ENCODE measurements around the gene LAMC3.
A peak's percentile ranks its signal among the peaks of the same experiment; 100 is the strongest.

The LAMC3 gene

GRCh38 chr9:131015876-131016397 is 7.0 kb downstream of the LAMC3 start:
- Histone ChIP-seq H3K4me3 (ENCODE audit: low read depth, low read length) (no peak overlapping the region), H3K27me3 (replicated peaks) (peaks cover 83% of the 10 kb centered on the region), H3K27ac (peak overlapping the region; percentile 8), H3K36me3 (replicated peaks) (no peaks in the 10 kb centered on the region)
- DNase-seq = no peak
- TF ChIP-seq CTCF (IDR thresholded peaks at IDR 0.05; ENCODE audit: low read depth, low read length, missing control alignments) = no peak
- in situ Hi-C loops (cut with HindIII; ENCODE audit: low pct_ligation_motif_present, low sequenced_read_pairs) = no loop called here

GRCh38 chr9:131017067-131017466 is 8.1 kb downstream of the LAMC3 start:
- no peak for TF ChIP-seq CTCF (IDR thresholded peaks at IDR 0.05; ENCODE audit: low read depth, low read length, missing control alignments)
- Histone ChIP-seq H3K27ac (no peak overlapping the region), H3K36me3 (replicated peaks) (no peaks in the 10 kb centered on the region), H3K27me3 (replicated peaks) (peaks cover 74% of the 10 kb centered on the region), H3K4me3 (ENCODE audit: low read depth, low read length) (no peak overlapping the region)
- in situ Hi-C loops (cut with HindIII; ENCODE audit: low pct_ligation_motif_present, low sequenced_read_pairs) = no loop called here
- DNase-seq = no peak

GRCh38 chr9:131018621-131019020 is 9.6 kb downstream of the LAMC3 start:
- no peak overlapping the region for H3K4me3 ChIP-seq (ENCODE audit: low read depth, low read length)
- H3K27ac ChIP-seq = no peak overlapping the region
- no peaks in the 10 kb centered on the region for H3K36me3 ChIP-seq (replicated peaks)
- peaks cover 63% of the 10 kb centered on the region for H3K27me3 ChIP-seq (replicated peaks)
- TF ChIP-seq CTCF (IDR thresholded peaks at IDR 0.05; ENCODE audit: low read depth, low read length, missing control alignments) = peak; percentile 38
- no peak for DNase-seq
- in situ Hi-C loops (cut with HindIII; ENCODE audit: low pct_ligation_motif_present, low sequenced_read_pairs) = no loop called here

GRCh38 chr9:131019388-131020239 is 10.6 kb downstream of the LAMC3 start:
- H3K27ac ChIP-seq = no peak overlapping the region
- no peak overlapping the region for H3K4me3 ChIP-seq (ENCODE audit: low read depth, low read length)
- DNase-seq = no peak
- no peak for TF ChIP-seq CTCF (IDR thresholded peaks at IDR 0.05; ENCODE audit: low read depth, low read length, missing control alignments)
- in situ Hi-C loops (cut with HindIII; ENCODE audit: low pct_ligation_motif_present, low sequenced_read_pairs) = no loop called here
- H3K36me3 ChIP-seq (replicated peaks) = no peaks in the 10 kb centered on the region
- H3K27me3 ChIP-seq (replicated peaks) = peaks cover 59% of the 10 kb centered on the region

- H3K4me3 ChIP-seq (ENCODE audit: low read depth, low read length) = no peak overlapping the region
- peaks cover 59% of the 10 kb centered on the region for H3K27me3 ChIP-seq (replicated peaks)
- DNase-seq = peak; percentile 77
- TF ChIP-seq CTCF (IDR thresholded peaks at IDR 0.05; ENCODE audit: low read depth, low read length, missing control alignments) = no peak
- H3K27ac ChIP-seq = peak overlapping the region; percentile 7
- H3K36me3 ChIP-seq (replicated peaks) = no peaks in the 10 kb centered on the region
- in situ Hi-C loops (cut with HindIII; ENCODE audit: low pct_ligation_motif_present, low sequenced_read_pairs) = no loop called here
Observed at GRCh38 chr9:131020388-131020787, 11.4 kb downstream of the LAMC3 start.

Data from brain microvascular endothelial cell (primary cell).